T-cell (primary cell): ENCODE measurements around the gene TGM1. TPM values are rescaled to one million over a fixed set of nuclear protein-coding genes. Genes with fewer than 3 reads are reported as not detected.

Experiments used
- ATAC-seq, 4 experiments: fragments of 200-7000 bp in 3 of 4; fragments of 150-1000 bp in 1 of 4; cut with Tn5 transposase; replicated peaks in 1 of 4; 1 replicate in 3 of 4; 2 replicates in 1 of 4; pipeline ENCODE4 v1.10.0; 2021; ENCODE audit warnings: moderate library complexity in 3 of 4, mild to moderate bottlenecking in 2 of 4, moderate number of reproducible peaks in 1 of 4
- CTCF ChIA-PET, 2 donors: fragments of 300-600 bp; sonication (Branson Sonifier 250); formaldehyde crosslinking; loops; one replicate each; lab custom pipeline; 2022; ENCODE audit warnings: antibody characterized with exemption in 2 of 2; lab: Charles Lee
- POLR2A ChIA-PET, 2 donors: fragments of 300-600 bp; sonication (Branson Sonifier 250); formaldehyde crosslinking; loops; one replicate each; lab custom pipeline; 2022; ENCODE audit warnings: antibody characterized with exemption in 2 of 2; lab: Charles Lee
- DNase-seq, 35 experiments: peaks; one replicate each; pipeline versions ENCODE4 v3.0.0 to v3.0.0-alpha.2; 2013 to 2023
- H3K27ac ChIP-seq: one replicate; pipeline ENCODE4 v1.5.1; 2013; ENCODE audit warnings: low read length
- H3K27me3 ChIP-seq, 2 experiments: replicated peaks in 1 of 2; 1 replicate in 1 of 2; 2 replicates in 1 of 2; pipeline versions ENCODE4 v1.6.1 to v1.7.0; 2013; ENCODE audit warnings: low read length in 1 of 2, mixed read lengths in 1 of 2; ENCODE audit not compliant: control insufficient read depth in 2 of 2, insufficient read depth in 2 of 2; ENCODE audit errors: extremely low read depth in 1 of 2
- H3K36me3 ChIP-seq, 2 donors: 1 replicate in 1 of 2; 2 replicates in 1 of 2; pipeline versions ENCODE4 v1.6.1 to v1.7.0; 2013; ENCODE audit warnings: low read length in 1 of 2; ENCODE audit not compliant: control insufficient read depth in 2 of 2, insufficient read depth in 1 of 2; ENCODE audit errors: extremely low read depth in 1 of 2
- H3K4me1 ChIP-seq, 2 experiments: 1 replicate in 1 of 2; 2 replicates in 1 of 2; pipeline versions ENCODE4 v1.6.1 to v1.7.0; 2013; ENCODE audit warnings: low read length in 2 of 2, mixed read lengths in 1 of 2; ENCODE audit not compliant: insufficient read depth in 2 of 2, control insufficient read depth in 1 of 2; ENCODE audit errors: extremely low read depth in 1 of 2
- H3K4me3 ChIP-seq, 2 donors: 1 replicate in 1 of 2; 2 replicates in 1 of 2; pipeline versions ENCODE4 v1.5.1 to v1.7.0; 2013; ENCODE audit warnings: mild to moderate bottlenecking in 2 of 2, low read length in 1 of 2, moderate library complexity in 1 of 2; ENCODE audit not compliant: control insufficient read depth in 1 of 2; ENCODE audit errors: extremely low read depth in 1 of 2
- H3K9me3 ChIP-seq: 2 replicates; pipeline ENCODE4 v1.7.0; 2013
- H3K27ac Mint-ChIP-seq, 2 donors: one replicate each; pipeline ENCODE4 v1.8.0; 2020 to 2021; ENCODE audit warnings: mild to moderate bottlenecking in 2 of 2, mixed read lengths in 2 of 2
- H3K27me3 Mint-ChIP-seq, 2 donors: one replicate each; pipeline ENCODE4 v1.8.0; 2021 to 2022; ENCODE audit warnings: mixed read lengths in 2 of 2
- H3K36me3 Mint-ChIP-seq: one replicate; pipeline ENCODE4 v1.8.0; 2021; ENCODE audit warnings: mixed read lengths
- H3K4me1 Mint-ChIP-seq, 3 donors: one replicate each; pipeline ENCODE4 v1.8.0; 2020 to 2022; ENCODE audit warnings: mixed read lengths in 3 of 3, mild to moderate bottlenecking in 1 of 3
- H3K4me3 Mint-ChIP-seq, 3 donors: one replicate each; pipeline ENCODE4 v1.8.0; 2020 to 2022; ENCODE audit warnings: mild to moderate bottlenecking in 3 of 3, mixed read lengths in 3 of 3, moderate library complexity in 3 of 3
- H3K9me3 Mint-ChIP-seq, 3 donors: one replicate each; pipeline ENCODE4 v1.8.0; 2020 to 2022; ENCODE audit warnings: mixed read lengths in 3 of 3
- WGBS: methylation state at CpG from one replicate; pipeline ENCODE4 v1.1.5; 2013; ENCODE audit warnings: missing lambda C conversion rate; ENCODE audit not compliant: insufficient coverage; 5-methylcytosine and 5-hydroxymethylcytosine counted together
- total RNA-seq, 35 experiments: library from RNA in 6 of 35; stranded (reverse) in 6 of 35; fragments of 120-200 nt in 1 of 35; gene quantifications; one replicate each; pipeline versions ENCODE4 v1.2.1 to v1.2.4 and lab custom pipeline; 2013 to 2026

TGM1 gene
- total RNA-seq, 5 donors from 2014 or later (not counting 1 experiment from before 2014, with no cell fraction given), result 4.9 to 13.5 (median 9.4) TPM

GRCh38 chr14:24233538-24233866 is 29.5 kb downstream of the TGM1 start:
- Histone ChIP-seq H3K27me3 (no peaks in the 10 kb centered on the region), H3K9me3 (no peaks in the 10 kb centered on the region), H3K36me3 (peaks cover 3 to 41% of the 10 kb centered on the region in 2 donors), H3K27ac (peak overlapping the region; percentile 72), H3K4me1 (peaks cover 18 to 42% of the 10 kb centered on the region in 2 experiments), H3K4me3 (peak overlapping the region; percentile 76 to 98)
- H3K27me3 Mint-ChIP-seq, result no peaks in the 10 kb centered on the region
- H3K9me3 Mint-ChIP-seq, result no peaks in the 10 kb centered on the region
- H3K36me3 Mint-ChIP-seq, result peaks cover 37% of the 10 kb centered on the region
- DNase-seq, result no peak
- POLR2A ChIA-PET, result interaction anchor here in 1 of 2 donors (2.0 kb wide), 1 partner anchor 9 kb away, joined by 6 read pairs; the partner anchor contains the start of gene TINF2
- peak overlapping the region; percentile 83 to 99 (median 95) for H3K4me3 Mint-ChIP-seq
- WGBS, result 22% methylated on average over 1 of the region's 2 CpGs
- CTCF ChIA-PET, result interaction anchor here in 1 of 2 donors (2.8 kb wide), 1 partner anchor 9 kb away, joined by 9 read pairs; the partner anchor contains the start of gene TINF2
- H3K4me1 Mint-ChIP-seq, result peaks cover 60 to 71% (median 65%) of the 10 kb centered on the region in 3 donors
- ATAC-seq, result no peak
- peak overlapping the region; percentile 97 for H3K27ac Mint-ChIP-seq

- peak within 1 kb of the TSS; percentile 97 for H3K27ac Mint-ChIP-seq
- H3K36me3 Mint-ChIP-seq, result peaks cover 35% of the 10 kb centered on the region
- H3K9me3 Mint-ChIP-seq, result no peaks in the 10 kb centered on the region
- Histone ChIP-seq H3K9me3 (no peaks in the 10 kb centered on the region), H3K27me3 (no peaks in the 10 kb centered on the region), H3K36me3 (peaks cover 0 to 39% of the 10 kb centered on the region in 2 donors), H3K4me1 (peaks cover 18 to 41% of the 10 kb centered on the region in 2 experiments), H3K4me3 (peak within 1 kb of the TSS; percentile 76 to 98), H3K27ac (peak within 1 kb of the TSS; percentile 72)
- ChIA-PET POLR2A (interaction anchor here (0.5 to 2.0 kb wide), 2 partner anchors 9 to 67 kb away, joined by 5 to 6 read pairs; partner anchors contain the start of gene TINF2 (in 1 of the 2)), CTCF (interaction anchor here in 1 of 2 donors (2.8 kb wide), 1 partner anchor 10 kb away, joined by 9 read pairs; the partner anchor contains the start of gene TINF2)
- H3K4me1 Mint-ChIP-seq, result peaks cover 54 to 66% (median 61%) of the 10 kb centered on the region in 3 donors
- peak within 1 kb of the TSS; percentile 83 to 99 (median 95) for H3K4me3 Mint-ChIP-seq
- peak in 4 of 35 experiments; percentile 7 to 43 (median 13) for DNase-seq
- 4% methylated on average over 29 of the region's 38 CpGs for WGBS
- no peaks in the 10 kb centered on the region for H3K27me3 Mint-ChIP-seq
- peak; percentile 20 to 49 (median 38) for ATAC-seq
Measured at GRCh38 chr14:24232645-24233537, 30.1 kb downstream of the TGM1 start, which contains the start of gene GMPR2. Gene GMPR2 (plus strand): TSS chr14:24232929. CDS start chr14:24233254, 325 bp downstream.

- ChIA-PET CTCF (interaction anchor here in 1 of 2 donors (2.8 kb wide), 1 partner anchor 10 kb away, joined by 9 read pairs; the partner anchor contains the start of gene TINF2), POLR2A (interaction anchor here in 1 of 2 donors (2.0 kb wide), 1 partner anchor 10 kb away, joined by 6 read pairs; the partner anchor contains the start of gene TINF2)
- DNase-seq, result peak; percentile 76 to 92 (median 86)
Measured at GRCh38 chr14:24232121-24232644, 30.8 kb downstream of the TGM1 start, which contains the start of gene NEDD8. Gene NEDD8 (minus strand): TSS chr14:24232367. CDS start chr14:24232267, 100 bp downstream.

GRCh38 chr14:24231263-24232120 is 31.5 kb downstream of the TGM1 start:
- Mint-ChIP-seq H3K36me3 (peaks cover 29% of the 10 kb centered on the region), H3K27ac (peak overlapping the region; percentile 97), H3K4me1 (peaks cover 54 to 64% (median 60%) of the 10 kb centered on the region in 3 donors), H3K4me3 (peak overlapping the region; percentile 83 to 99 (median 95)), H3K9me3 (no peaks in the 10 kb centered on the region), H3K27me3 (no peaks in the 10 kb centered on the region)
- ATAC-seq (peak in 3 of 4 experiments; percentile 7 to 23 (median 11)), DNase-seq (peak in 14 of 35 experiments; percentile 8 to 47 (median 18))
- WGBS, result 6% methylated on average over 15 of the region's 23 CpGs
- peak overlapping the region; percentile 72 for H3K27ac ChIP-seq
- H3K27me3 ChIP-seq, result no peaks in the 10 kb centered on the region
- peaks cover 0 to 25% of the 10 kb centered on the region in 2 donors for H3K36me3 ChIP-seq
- no peaks in the 10 kb centered on the region for H3K9me3 ChIP-seq
- CTCF ChIA-PET, result interaction anchor here in 1 of 2 donors (0.6 to 1.6 kb wide), 5 partner anchors 11 to 1312 kb away, joined by 3 to 9 read pairs (median 4); partner anchors contain the start of genes DHRS1, NOP9, RBM23 and TINF2
- POLR2A ChIA-PET, result interaction anchor here (0.6 to 1.6 kb wide), 5 partner anchors 11 to 60 kb away, joined by 3 to 7 read pairs (median 5); partner anchors contain the start of genes TINF2 (in 2 of the 2), CHMP4A (in 1 of the 2) and REC8 (in 1 of the 2)
- peaks cover 18 to 41% of the 10 kb centered on the region in 2 experiments for H3K4me1 ChIP-seq
- peak overlapping the region; percentile 76 to 98 for H3K4me3 ChIP-seq

More at GRCh38 chr14:24232121-24232644, 30.8 kb downstream of the TGM1 start, which contains the start of gene NEDD8:
- Mint-ChIP-seq H3K27me3 (no peaks in the 10 kb centered on the region), H3K36me3 (peaks cover 32% of the 10 kb centered on the region), H3K4me3 (peak within 1 kb of the TSS; percentile 83 to 99 (median 95)), H3K27ac (peak within 1 kb of the TSS; percentile 97), H3K9me3 (no peaks in the 10 kb centered on the region), H3K4me1 (peaks cover 50 to 65% (median 58%) of the 10 kb centered on the region in 3 donors)
- Histone ChIP-seq H3K27ac (peak within 1 kb of the TSS; percentile 72), H3K36me3 (peaks cover 0 to 32% of the 10 kb centered on the region in 2 donors), H3K9me3 (no peaks in the 10 kb centered on the region), H3K4me1 (peaks cover 18 to 41% of the 10 kb centered on the region in 2 experiments), H3K27me3 (no peaks in the 10 kb centered on the region), H3K4me3 (peak within 1 kb of the TSS; percentile 76 to 98)
- ATAC-seq, result peak; percentile 87 to 90 (median 90)
- 0% methylated on average over 27 of the region's 30 CpGs for whole genome bisulfite sequencing

GRCh38 chr14:24228902-24229301 is 34.1 kb downstream of the TGM1 start:
- 71% methylated on average over 1 of the region's 1 CpG for WGBS
- CTCF ChIA-PET, result interaction anchor here (0.6 to 1.0 kb wide), 6 partner anchors 13 to 220 kb away, joined by 3 to 6 read pairs (median 4); partner anchors contain the start of gene MDP1 (in 1 of the 2)
- Histone ChIP-seq H3K27ac (no peak overlapping the region), H3K4me3 (no peak overlapping the region), H3K9me3 (no peaks in the 10 kb centered on the region), H3K4me1 (peaks cover 16 to 36% of the 10 kb centered on the region in 2 experiments), H3K27me3 (no peaks in the 10 kb centered on the region), H3K36me3 (peaks cover 0 to 5% of the 10 kb centered on the region in 2 donors)
- ATAC-seq (no peak), DNase-seq (no peak)
- Mint-ChIP-seq H3K4me1 (peaks cover 43 to 64% (median 55%) of the 10 kb centered on the region in 3 donors), H3K27me3 (no peaks in the 10 kb centered on the region), H3K27ac (no peak overlapping the region), H3K36me3 (peaks cover 16% of the 10 kb centered on the region), H3K9me3 (no peaks in the 10 kb centered on the region), H3K4me3 (no peak overlapping the region)
- POLR2A ChIA-PET, result interaction anchor here (0.6 to 0.9 kb wide), 7 partner anchors 10 to 258 kb away, joined by 3 to 8 read pairs (median 4); partner anchors contain the start of genes PSME1 (in 1 of the 2) and TINF2 (in 1 of the 2)
